ENCODE measurements around the gene LRPAP1.

- no peak for TF ChIP-seq CTCF (IDR thresholded peaks at IDR 0.05)
- TF ChIP-seq POLR2A (IDR thresholded peaks at IDR 0.05): no peak
These were observed 43.4 kb downstream of the LRPAP1 start for GRCh38 chr4:3488820-3489219.
